Measurements from ENCODE around the gene RSRC1.
"Not testable (repeated sequence)": the region's sequence is repeated elsewhere in the genome, so short reads cannot be mapped to it uniquely, and the experiment has no call there.

RSRC1 gene

GRCh38 chr3:158244274-158244673, 134.4 kb downstream of the RSRC1 start:
- DNase-seq: no peak

GRCh38 chr3:158247288-158247687, 137.4 kb downstream of the RSRC1 start:
- DNase-seq: no peak

- no peak for DNase-seq
These were observed 138.4 kb downstream of the RSRC1 start for GRCh38 chr3:158248261-158248660.

- DNase-seq: no peak
These were observed 139.3 kb downstream of the RSRC1 start for GRCh38 chr3:158249183-158249582.

- DNase-seq: no peak
These were observed 148.7 kb downstream of the RSRC1 start for GRCh38 chr3:158258619-158259018.

GRCh38 chr3:158260392-158260791, 150.5 kb downstream of the RSRC1 start:
- no peak for DNase-seq

- no peak for DNase-seq
These were observed 151.6 kb downstream of the RSRC1 start for GRCh38 chr3:158261371-158261991.

GRCh38 chr3:158264894-158265293, 155.0 kb downstream of the RSRC1 start:
- no peak for DNase-seq

- DNase-seq: no peak
These were observed 157.1 kb downstream of the RSRC1 start for GRCh38 chr3:158267015-158267414.

GRCh38 chr3:158269942-158270341, 160.1 kb downstream of the RSRC1 start:
- DNase-seq: no peak

GRCh38 chr3:158272081-158272480, 162.2 kb downstream of the RSRC1 start:
- no peak for DNase-seq

- no peak for DNase-seq
These were observed 163.8 kb downstream of the RSRC1 start for GRCh38 chr3:158273656-158274055.

- DNase-seq: no peak
These were observed 168.3 kb downstream of the RSRC1 start for GRCh38 chr3:158278187-158278586.

GRCh38 chr3:158279609-158280008, 169.7 kb downstream of the RSRC1 start:
- no peak for DNase-seq

- DNase-seq: no peak
These were observed 185.9 kb downstream of the RSRC1 start for GRCh38 chr3:158295771-158296170.

- DNase-seq: no peak
These were observed 188.1 kb downstream of the RSRC1 start for GRCh38 chr3:158297940-158298339.

GRCh38 chr3:158308236-158308928, 198.5 kb downstream of the RSRC1 start:
- DNase-seq: no peak

- DNase-seq: no peak
These were observed 202.8 kb downstream of the RSRC1 start for GRCh38 chr3:158312560-158313141.

GRCh38 chr3:158313338-158313927, 203.5 kb downstream of the RSRC1 start:
- DNase-seq: no peak

GRCh38 chr3:158314426-158315357, 204.8 kb downstream of the RSRC1 start:
- DNase-seq: no peak

GRCh38 chr3:158329696-158330441, 220.0 kb downstream of the RSRC1 start:
- DNase-seq: not testable (repeated sequence)

- no peak for DNase-seq
These were observed 221.0 kb downstream of the RSRC1 start for GRCh38 chr3:158330870-158331269.

Data from activated naive CD4-positive, alpha-beta T cell (primary cell).